ES-I3 (cell line): ENCODE measurements around the gene IFITM5.
"Not testable (repeated sequence)": the region's sequence is repeated elsewhere in the genome, so short reads cannot be mapped to it uniquely, and the experiment has no call there.

Experiments used
- H3K36me3 ChIP-seq: 2 replicates; pipeline ENCODE4 v1.6.1; 2013; ENCODE audit warnings: mild to moderate bottlenecking, low read length, control low read depth, moderate library complexity; ENCODE audit not compliant: insufficient read depth
- H3K4me1 ChIP-seq: 2 replicates; pipeline ENCODE4 v1.6.1; 2013; ENCODE audit warnings: mild to moderate bottlenecking, control low read depth, low read length; ENCODE audit not compliant: insufficient read depth
- H3K9ac ChIP-seq: 2 replicates; pipeline ENCODE4 v1.6.1; 2013; ENCODE audit warnings: low read depth, mild to moderate bottlenecking, low read length, moderate library complexity
- H3K9me3 ChIP-seq: 2 replicates; pipeline ENCODE4 v1.6.1; 2013; ENCODE audit warnings: mild to moderate bottlenecking, low read length, moderate library complexity; ENCODE audit not compliant: control insufficient read depth, insufficient read depth

IFITM5 gene

GRCh38 chr11:332651-333480, 33.5 kb upstream of the IFITM5 start:
- Histone ChIP-seq H3K9ac (no peak overlapping the region), H3K36me3 (no peaks in the 10 kb centered on the region), H3K4me1 (peaks cover 25% of the 10 kb centered on the region), H3K9me3 (no peaks in the 10 kb centered on the region; the same call in 1 of the 2 replicates)

GRCh38 chr11:331358-332060, 32.2 kb upstream of the IFITM5 start:
- Histone ChIP-seq H3K4me1 (peaks cover 22% of the 10 kb centered on the region), H3K36me3 (no peaks in the 10 kb centered on the region), H3K9ac (no peak overlapping the region)

DNA sequence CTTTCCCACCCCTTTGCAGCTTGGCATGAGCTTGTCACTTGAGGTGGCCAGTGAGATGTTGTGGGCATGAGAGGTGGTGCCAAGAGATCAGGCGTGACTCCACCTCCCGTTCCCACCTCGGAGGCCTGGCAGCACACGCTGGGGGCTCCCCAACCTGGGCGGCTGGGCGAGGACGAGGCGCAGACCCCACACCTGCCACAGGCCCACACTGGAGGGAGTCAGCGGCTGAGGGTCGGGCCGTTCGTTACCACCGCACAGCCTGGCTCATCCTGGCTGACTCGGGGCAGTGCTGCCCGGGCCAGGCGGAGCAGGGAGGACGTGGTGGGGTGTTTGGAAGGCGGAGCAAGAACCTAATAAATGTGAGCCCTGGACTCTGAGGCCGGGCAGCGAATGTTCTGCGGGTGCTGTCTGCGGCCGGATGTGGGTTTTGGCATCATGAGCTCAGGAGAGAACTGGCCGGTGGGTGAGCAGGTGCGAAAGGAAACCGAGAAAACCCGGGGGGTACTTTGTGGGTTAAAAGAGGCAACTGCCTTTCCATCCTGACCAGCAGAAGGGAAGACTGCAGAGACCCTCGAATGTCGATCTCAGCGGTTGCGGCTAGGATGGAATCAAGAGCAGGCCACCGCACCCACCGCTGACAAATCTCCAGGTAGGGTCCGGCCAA, 31.5 kb upstream of the IFITM5 start:
- H3K4me1 ChIP-seq: peaks cover 17% of the 10 kb centered on the region

More at GRCh38 chr11:331358-332060, 32.2 kb upstream of the IFITM5 start:
- H3K9me3 ChIP-seq: no peaks in the 10 kb centered on the region; the same call in 1 of the 2 replicates

DNA sequence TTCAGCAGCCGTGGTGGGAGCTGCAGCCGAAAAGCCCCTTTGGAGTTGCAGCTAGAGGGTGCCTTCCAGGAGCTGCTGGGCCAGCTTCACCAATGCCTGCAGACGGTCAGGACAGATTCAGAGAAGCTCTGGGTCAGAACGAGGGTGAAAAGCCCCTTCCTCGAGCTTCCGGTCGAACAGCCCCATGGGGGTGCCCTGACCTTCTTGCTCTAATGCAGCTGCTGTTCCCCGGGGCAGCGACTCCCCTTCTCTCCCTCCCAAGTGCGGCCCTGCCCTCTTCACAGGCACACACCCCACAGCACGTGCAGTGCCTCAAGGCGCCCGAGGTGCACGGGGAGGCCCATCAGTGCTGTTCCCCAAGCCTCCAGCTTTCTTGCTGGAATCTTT, 31.0 kb upstream of the IFITM5 start:
- Histone ChIP-seq H3K36me3 (no peaks in the 10 kb centered on the region), H3K9ac (no peak overlapping the region), H3K9me3 (no peaks in the 10 kb centered on the region; the same call in 1 of the 2 replicates), H3K4me1 (peaks cover 12% of the 10 kb centered on the region; the same call in 1 of the 2 replicates)

More for the DNA sequence above, 31.5 kb upstream of the IFITM5 start:
- no peak overlapping the region for H3K9ac ChIP-seq
- H3K9me3 ChIP-seq: no peaks in the 10 kb centered on the region; the same call in 1 of the 2 replicates
- no peaks in the 10 kb centered on the region for H3K36me3 ChIP-seq

GRCh38 chr11:329886-330253, 30.5 kb upstream of the IFITM5 start:
- Histone ChIP-seq H3K4me1 (peaks cover 12% of the 10 kb centered on the region), H3K36me3 (no peaks in the 10 kb centered on the region), H3K9ac (no peak overlapping the region), H3K9me3 (no peaks in the 10 kb centered on the region; the same call in 1 of the 2 replicates)

- not testable (repeated sequence) for H3K9ac ChIP-seq, H3K9me3 ChIP-seq, H3K36me3 ChIP-seq
- peaks cover 12% of the 10 kb centered on the region for H3K4me1 ChIP-seq
These were observed 29.3 kb upstream of the IFITM5 start for GRCh38 chr11:328516-329100.

DNA sequence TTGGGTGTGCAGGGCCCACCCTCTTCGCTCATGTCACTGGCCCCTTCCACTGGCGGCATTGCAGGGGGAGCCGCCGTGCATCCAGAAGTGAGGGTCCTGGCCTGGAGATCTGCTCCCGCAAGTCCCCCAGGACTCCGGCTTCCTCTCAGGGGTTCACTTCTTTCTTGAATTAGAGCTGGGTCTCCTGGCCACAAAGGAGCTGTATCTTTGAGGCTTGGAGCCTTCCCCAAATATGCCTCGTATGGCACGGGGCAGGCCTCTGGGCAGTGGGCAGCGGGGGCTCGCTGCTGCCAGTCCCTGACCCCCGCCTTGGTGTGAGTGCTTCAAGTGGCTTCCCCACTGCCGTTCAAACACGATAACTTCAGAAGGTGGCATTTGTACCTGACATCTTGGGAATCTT, 28.7 kb upstream of the IFITM5 start:
- Histone ChIP-seq H3K4me1 (peaks cover 12% of the 10 kb centered on the region), H3K9ac (no peak overlapping the region), H3K9me3 (no peaks in the 10 kb centered on the region; the same call in 1 of the 2 replicates)

DNA sequence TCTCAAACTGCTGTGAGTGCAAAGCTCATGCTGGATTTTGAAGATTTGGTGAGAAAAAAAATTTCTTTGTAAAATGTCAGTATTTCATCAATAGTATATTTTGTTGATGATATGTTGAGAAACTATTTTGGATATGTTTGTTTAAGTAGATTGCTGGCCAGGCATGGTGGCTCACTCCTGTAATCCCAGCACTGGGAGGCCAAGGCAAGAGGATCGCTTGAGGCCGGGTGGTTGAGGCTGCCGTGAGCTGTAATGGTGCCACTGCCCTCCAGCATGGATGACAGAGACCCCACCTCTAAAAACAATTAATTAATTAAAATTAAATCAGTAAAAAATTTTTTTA, 28.2 kb upstream of the IFITM5 start:
- Histone ChIP-seq H3K36me3 (no peaks in the 10 kb centered on the region), H3K4me1 (peaks cover 12% of the 10 kb centered on the region), H3K9ac (no peak overlapping the region), H3K9me3 (no peaks in the 10 kb centered on the region)

More for the DNA sequence above, 28.7 kb upstream of the IFITM5 start:
- H3K36me3 ChIP-seq: no peaks in the 10 kb centered on the region

- no peaks in the 10 kb centered on the region for H3K9me3 ChIP-seq
- no peaks in the 10 kb centered on the region for H3K36me3 ChIP-seq
- H3K4me1 ChIP-seq: peaks cover 12% of the 10 kb centered on the region
- no peak overlapping the region for H3K9ac ChIP-seq
These were observed 27.7 kb upstream of the IFITM5 start for GRCh38 chr11:326842-327580.

- H3K36me3 ChIP-seq: no peaks in the 10 kb centered on the region
- H3K9ac ChIP-seq: no peak overlapping the region
- no peaks in the 10 kb centered on the region for H3K9me3 ChIP-seq
- peaks cover 12% of the 10 kb centered on the region for H3K4me1 ChIP-seq
These were observed 27.2 kb upstream of the IFITM5 start for GRCh38 chr11:326592-326841.

GRCh38 chr11:325796-326591, 26.7 kb upstream of the IFITM5 start:
- peaks cover 12% of the 10 kb centered on the region for H3K4me1 ChIP-seq
- no peak overlapping the region for H3K9ac ChIP-seq
- no peaks in the 10 kb centered on the region for H3K9me3 ChIP-seq
- H3K36me3 ChIP-seq: no peaks in the 10 kb centered on the region

DNA sequence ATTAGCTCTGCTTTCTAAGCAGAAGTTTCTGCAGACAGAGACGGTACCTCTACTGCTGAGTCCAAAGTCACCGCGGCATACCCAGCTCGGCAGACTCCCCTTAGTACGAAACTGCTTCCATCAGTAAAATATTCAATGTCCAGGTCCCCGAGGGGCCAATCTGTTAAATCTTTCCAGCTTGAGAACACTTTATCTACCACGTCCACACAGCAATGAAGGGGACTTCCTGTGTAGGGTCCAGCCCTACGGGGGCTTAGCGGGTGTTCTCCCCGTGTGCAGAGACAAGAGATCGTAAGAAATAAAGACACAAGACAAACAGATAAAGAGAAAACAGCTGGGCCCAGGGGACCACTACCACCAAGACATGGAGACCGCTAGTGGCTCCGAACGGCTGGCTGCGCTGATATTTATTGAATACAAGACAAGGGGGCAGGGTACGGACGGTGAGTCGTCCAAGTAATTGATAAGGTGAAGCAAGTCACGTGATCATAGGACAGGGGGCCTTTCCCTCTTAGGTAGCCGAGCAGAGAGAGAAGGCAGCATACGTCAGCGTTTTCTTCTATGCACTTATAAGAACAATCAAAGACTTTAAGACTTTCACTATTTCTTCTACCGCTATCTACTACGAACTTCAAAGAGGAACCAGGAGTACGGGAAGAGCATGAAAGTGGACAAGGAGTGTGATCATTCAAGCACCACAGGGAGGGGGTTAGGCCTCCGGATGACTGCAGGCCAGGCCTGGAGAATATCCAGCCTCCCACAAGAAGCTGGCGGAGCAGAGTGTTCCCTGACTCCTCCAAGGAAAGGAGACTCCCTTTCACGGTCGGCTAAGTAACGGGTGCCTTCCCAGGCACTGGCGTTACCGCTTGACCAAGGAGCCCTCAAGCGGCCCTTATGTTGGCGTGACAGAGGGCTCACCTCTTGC, 25.5 kb upstream of the IFITM5 start:
- H3K4me1 ChIP-seq: peaks cover 12% of the 10 kb centered on the region
- not testable (repeated sequence) for H3K9ac ChIP-seq, H3K36me3 ChIP-seq, H3K9me3 ChIP-seq

GRCh38 chr11:324156-324555, 24.8 kb upstream of the IFITM5 start:
- no peaks in the 10 kb centered on the region for H3K9me3 ChIP-seq
- H3K4me1 ChIP-seq: peaks cover 12% of the 10 kb centered on the region
- H3K36me3 ChIP-seq: no peaks in the 10 kb centered on the region; the same call in 1 of the 2 replicates
- no peak overlapping the region for H3K9ac ChIP-seq
